B cell (primary cell): ENCODE results near the gene RPTOR. TPM values are rescaled to one million over a fixed set of nuclear protein-coding genes. Genes with fewer than 3 reads are reported as not detected.

ENCODE experiments used
- ATAC-seq: fragments of 200-7000 bp; cut with Tn5 transposase; one replicate; pipeline ENCODE4 v1.10.0; 2021; ENCODE audit warnings: low read depth, mild to moderate bottlenecking, moderate number of reproducible peaks, moderate library complexity
- CTCF ChIA-PET: fragments of 350-600 bp; sonication (Branson Sonifier 250); formaldehyde crosslinking; loops from one replicate; lab custom pipeline; 2021; ENCODE audit warnings: antibody characterized with exemption, inconsistent platforms; lab: Charles Lee
- POLR2A ChIA-PET: fragments of 350-600 bp; sonication (Branson Sonifier 250); formaldehyde crosslinking; loops from one replicate; lab custom pipeline; 2021; ENCODE audit warnings: antibody characterized with exemption; lab: Charles Lee
- DNase-seq: peaks from one replicate; pipeline ENCODE4 v3.0.0; 2013
- H2AFZ ChIP-seq: 2 replicates; pipeline ENCODE4 v1.6.1; 2012; ENCODE audit warnings: mild to moderate bottlenecking, low read depth, low read length; ENCODE audit not compliant: insufficient read depth, poor library complexity, severe bottlenecking
- H3K27ac ChIP-seq, 2 donors: 1 replicate in 1 of 2; 2 replicates in 1 of 2; pipeline ENCODE4 v1.5.1; 2012 to 2013; ENCODE audit warnings: low read length in 2 of 2, mild to moderate bottlenecking in 2 of 2, moderate library complexity in 1 of 2
- H3K27me3 ChIP-seq, 4 experiments: fragments of 200-600 bp in 1 of 4; sonication (generic) in 1 of 4; replicated peaks in 1 of 4; 1 replicate in 2 of 4; 2 replicates in 2 of 4; pipeline versions ENCODE4 v1.6.1 to v1.7.0; 2013 to 2016; ENCODE audit warnings: low read length in 3 of 4, mild to moderate bottlenecking in 2 of 4, mixed read lengths in 1 of 4, moderate library complexity in 1 of 4; ENCODE audit not compliant: insufficient read depth in 4 of 4, control insufficient read depth in 3 of 4; ENCODE audit errors: control extremely low read depth in 1 of 4
- H3K36me3 ChIP-seq, 2 experiments: replicated peaks in 1 of 2; 1 replicate in 1 of 2; 2 replicates in 1 of 2; pipeline versions ENCODE4 v1.6.1 to v1.7.1; 2013; ENCODE audit warnings: low read length in 1 of 2; ENCODE audit not compliant: insufficient read depth in 2 of 2, control insufficient read depth in 1 of 2; ENCODE audit errors: control extremely low read depth in 1 of 2, extremely low read depth in 1 of 2
- H3K4me1 ChIP-seq, 2 donors: fragments of 200-600 bp in 1 of 2; sonication (generic) in 1 of 2; 1 replicate in 1 of 2; 2 replicates in 1 of 2; pipeline versions ENCODE4 v1.5.1 to v1.6.1; 2013 to 2017; ENCODE audit warnings: low read length in 2 of 2; ENCODE audit not compliant: control insufficient read depth in 2 of 2, insufficient read depth in 2 of 2
- H3K4me2 ChIP-seq: replicated peaks from 2 replicates; pipeline ENCODE3; 2012; ENCODE audit warnings: mild to moderate bottlenecking, low read depth, low read length; ENCODE audit not compliant: poor library complexity, severe bottlenecking
- H3K4me3 ChIP-seq, 5 experiments: fragments of 200-600 bp in 1 of 5; sonication (generic) in 1 of 5; 1 replicate in 3 of 5; 2 replicates in 2 of 5; pipeline versions ENCODE4 v1.5.1 to v1.7.0; 2011 to 2016; ENCODE audit warnings: low read length in 4 of 5, mild to moderate bottlenecking in 4 of 5, low read depth in 2 of 5, control low read depth in 1 of 5, moderate library complexity in 1 of 5; ENCODE audit not compliant: insufficient read depth in 1 of 5; ENCODE audit errors: control extremely low read depth in 1 of 5, extremely low read depth in 1 of 5
- H3K79me2 ChIP-seq: fragments of 200-600 bp; sonication (generic); one replicate; pipeline ENCODE4 v1.6.0; 2016; ENCODE audit warnings: low read length; ENCODE audit not compliant: control insufficient read depth, insufficient read depth
- H3K9ac ChIP-seq: fragments of 200-600 bp; sonication (generic); 2 replicates; pipeline ENCODE4 v1.6.1; 2017; ENCODE audit warnings: mild to moderate bottlenecking, low read length, moderate library complexity
- H3K9me3 ChIP-seq, 3 donors: one replicate each; pipeline versions ENCODE4 v1.6.1 to v1.7.1; 2013; ENCODE audit warnings: low read length in 2 of 3; ENCODE audit not compliant: control insufficient read depth in 2 of 3, insufficient read depth in 1 of 3; ENCODE audit errors: control extremely low read depth in 1 of 3
- H4K20me1 ChIP-seq: 2 replicates; pipeline ENCODE4 v1.6.0; 2012; ENCODE audit warnings: mild to moderate bottlenecking, low read length; ENCODE audit not compliant: insufficient read depth, control insufficient read depth, poor library complexity, severe bottlenecking
- H3K27ac Mint-ChIP-seq: one replicate; pipeline ENCODE4 v1.8.0; 2021; ENCODE audit warnings: mixed read lengths
- H3K27me3 Mint-ChIP-seq: one replicate; pipeline ENCODE4 v1.8.0; 2021; ENCODE audit warnings: mixed read lengths
- H3K4me1 Mint-ChIP-seq: one replicate; pipeline ENCODE4 v1.8.0; 2021; ENCODE audit warnings: mixed read lengths
- H3K4me3 Mint-ChIP-seq: one replicate; pipeline ENCODE4 v1.8.0; 2021; ENCODE audit warnings: mixed read lengths
- H3K9me3 Mint-ChIP-seq: one replicate; pipeline ENCODE4 v1.8.0; 2022; ENCODE audit warnings: mixed read lengths; ENCODE audit not compliant: insufficient read depth
- CTCF ChIP-seq: fragments of 200-600 bp; IDR thresholded peaks from one replicate; pipeline ENCODE4 v1.8.0; 2022; ENCODE audit warnings: antibody characterized with exemption, mild to moderate bottlenecking
- EZH2 ChIP-seq: IDR thresholded peaks from 2 replicates; pipeline ENCODE4 v1.6.1; 2012; ENCODE audit warnings: borderline replicate concordance, low read depth, mild to moderate bottlenecking, moderate library complexity, low read length; ENCODE audit not compliant: insufficient read depth, poor library complexity, severe bottlenecking
- WGBS: methylation state at CpG from one replicate; pipeline ENCODE4 v1.1.5; 2013; ENCODE audit warnings: missing lambda C conversion rate; ENCODE audit not compliant: insufficient coverage; 5-methylcytosine and 5-hydroxymethylcytosine counted together
- intact Hi-C: fragments of 100-400 bp; cut with micrococcal nuclease; formaldehyde crosslinking; loops from one replicate; pipeline ENCODE4 v1.10.0; 2022
- polyA plus RNA-seq: library from polyadenylated mRNA; depleted of rRNA; stranded (reverse); fragments of >200 nt; gene quantifications from 2 replicates; pipeline ENCODE4 v1.2.3, GENCODE V29; 2012
- total RNA-seq, 2 donors: library from RNA; stranded (reverse); fragments of 120-200 nt in 1 of 2; gene quantifications; 1 replicate in 1 of 2; 2 replicates in 1 of 2; pipeline versions ENCODE4 v1.2.3 to v1.2.4, GENCODE V29; 2013 to 2022

Gene RPTOR
- total and polyA plus RNA-seq, 2 donors (not counting 1 experiment from before 2014, with no cell fraction given), result 13.4 to 58.8 TPM

DNA sequence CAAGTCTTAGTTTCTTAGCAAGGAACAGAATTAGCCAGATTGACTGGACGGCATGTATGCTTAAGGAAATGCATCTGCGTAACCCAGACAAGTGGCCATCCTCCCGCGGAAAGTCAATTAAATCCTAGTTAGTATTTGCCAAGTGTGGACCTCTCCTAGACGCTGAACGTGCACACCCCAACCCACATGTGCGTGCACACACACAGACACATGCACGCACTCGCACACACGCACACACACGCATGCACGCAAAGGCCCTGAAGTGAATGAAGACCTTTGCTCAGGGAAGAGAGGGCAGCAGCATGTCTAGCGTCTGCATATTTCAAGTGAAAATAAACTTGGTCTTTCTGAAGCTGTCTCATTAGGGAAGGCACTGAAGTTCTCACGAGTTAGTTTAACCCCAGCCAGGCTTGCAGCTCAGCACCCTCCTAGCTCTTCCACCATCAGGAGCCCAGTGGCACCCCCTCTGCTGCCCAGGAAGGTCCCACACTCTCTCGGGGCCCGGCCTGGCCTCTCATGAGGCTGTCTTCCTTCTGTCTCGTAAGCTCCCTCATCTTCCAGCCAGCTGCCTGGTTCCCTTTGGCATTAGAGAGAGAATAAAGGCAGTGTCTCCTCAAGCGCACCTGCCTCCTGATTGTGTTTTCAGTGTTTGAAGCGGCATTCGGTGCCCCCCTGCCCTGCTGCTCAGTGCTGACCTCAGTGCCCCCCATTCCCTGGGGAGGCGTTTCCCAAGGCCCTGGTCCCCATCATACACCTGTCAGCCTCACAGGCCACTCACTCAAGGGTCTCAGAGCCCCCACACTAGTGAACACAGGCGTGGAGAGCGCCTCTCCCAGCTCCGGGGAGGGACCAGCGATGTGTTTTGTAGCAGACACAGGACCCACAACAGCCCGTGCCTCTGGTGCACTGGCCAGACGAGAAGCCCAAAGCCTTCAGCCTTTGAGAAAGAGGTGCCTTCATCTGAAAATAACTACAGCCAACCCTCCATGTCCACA lies 394.8 kb downstream of the RPTOR start:
- intact Hi-C loops, result no loop called here
- CTCF ChIA-PET, result no interaction called here
- 98% methylated on average over 18 of the region's 27 CpGs for WGBS
- POLR2A ChIA-PET, result no interaction called here
- Mint-ChIP-seq H3K9me3 (no peaks in the 10 kb centered on the region), H3K4me1 (peaks cover 34% of the 10 kb centered on the region), H3K27ac (peak overlapping the region; percentile 53), H3K27me3 (no peaks in the 10 kb centered on the region), H3K4me3 (no peak overlapping the region)
- Histone ChIP-seq H3K27me3 (no peaks in the 10 kb centered on the region), H3K27ac (peak overlapping the region in 1 of 2 donors; percentile 45), H3K4me2 (peak overlapping the region; percentile 57), H3K36me3 (no peaks in the 10 kb centered on the region), H2AFZ (no peak overlapping the region), H3K4me3 (no peak overlapping the region), H3K79me2 (no peaks in the 10 kb centered on the region), H3K9me3 (peaks cover 0 to 3% (median 0%) of the 10 kb centered on the region in 3 donors), H3K4me1 (peaks cover 51 to 56% of the 10 kb centered on the region in 2 donors), H3K9ac (no peak overlapping the region), H4K20me1 (no peaks in the 10 kb centered on the region)
- TF ChIP-seq CTCF, result no peak
- TF ChIP-seq EZH2, result no peak
- ATAC-seq (no peak), DNase-seq (no peak)
